GM12878 (cell line): ENCODE measurements around the gene SMAD9. TPM values are rescaled to one million over a fixed set of nuclear protein-coding genes. Genes with fewer than 3 reads are reported as not detected.

Experiments used
- ATAC-seq: fragments of 200-7000 bp; cut with Tn5 transposase; 3 replicates; pipeline ENCODE4 v1.9.1; 2020; ENCODE audit warnings: mild to moderate bottlenecking, moderate library complexity
- BruUV-seq: library from RNA; stranded (reverse); fragments of 400-500 nt; replicated peaks from 2 replicates; lab custom pipeline; 2021; lab: Mats Ljungman, UMichigan
- CTCF ChIA-PET: fragments of 300-600 bp; sonication (Branson Sonifier 250); formaldehyde crosslinking; extraction: SDS; loops from one replicate; lab custom pipeline; 2021; ENCODE audit warnings: inconsistent platforms; lab: Yijun Ruan, JAX
- POLR2A ChIA-PET: fragments of 350-600 bp; formaldehyde crosslinking; extraction: SDS; loops from one replicate; lab custom pipeline; 2021; ENCODE audit warnings: inconsistent platforms; lab: Charles Lee
- RAD21 ChIA-PET: fragments of 300-600 bp; sonication (Branson Sonifier 250); formaldehyde crosslinking; loops from one replicate; lab custom pipeline; 2023; ENCODE audit warnings: antibody characterized with exemption; ENCODE audit not compliant: unreplicated experiment; lab: Charles Lee
- SMC1A ChIA-PET: fragments of 300-600 bp; sonication (Branson Sonifier 250); formaldehyde crosslinking; loops from one replicate; lab custom pipeline; 2023; ENCODE audit not compliant: unreplicated experiment, uncharacterized antibody; lab: Charles Lee
- DNase-seq: peaks from one replicate; pipeline ENCODE4 v3.0.0-alpha.2; 2011; ENCODE audit warnings: low read depth, low spot score
- FAIRE-seq: peaks from 3 replicates; lab custom pipeline; 2011; peaks lifted over from hg19 to GRCh38; lab: Jason Lieb, UNC
- H2AFZ ChIP-seq: 2 replicates; pipeline ENCODE4 v1.6.0; 2011; ENCODE audit warnings: low read depth, low read length, control low read depth; ENCODE audit not compliant: control insufficient read depth
- H3K27ac ChIP-seq: 2 replicates; pipeline ENCODE4 v1.5.1; 2011; ENCODE audit warnings: control low read depth; ENCODE audit not compliant: control insufficient read depth, insufficient read depth
- H3K27me3 ChIP-seq, 2 experiments: replicated peaks in 1 of 2; 2 replicates each; pipeline versions ENCODE4 v1.6.0 to v1.6.1; 2011; ENCODE audit warnings: low read length in 1 of 2; ENCODE audit not compliant: control insufficient read depth in 2 of 2, insufficient read depth in 2 of 2
- H3K36me3 ChIP-seq, 2 experiments: 2 replicates each; pipeline ENCODE4 v1.5.1; 2011; ENCODE audit warnings: low read length in 1 of 2; ENCODE audit not compliant: control insufficient read depth in 2 of 2, insufficient read depth in 2 of 2
- H3K4me1 ChIP-seq: 2 replicates; pipeline ENCODE4 v1.6.1; 2011; ENCODE audit warnings: mild to moderate bottlenecking, low read length, moderate library complexity, mixed read lengths; ENCODE audit not compliant: control insufficient read depth, insufficient read depth
- H3K4me2 ChIP-seq: 2 replicates; pipeline ENCODE4 v1.6.0; 2011; ENCODE audit warnings: control low read depth; ENCODE audit not compliant: control insufficient read depth, insufficient read depth
- H3K4me3 ChIP-seq: fragments of 200-600 bp; sonication (generic); 2 replicates; pipeline ENCODE4 v1.5.1; 2016
- H3K79me2 ChIP-seq: 2 replicates; pipeline ENCODE4 v1.6.0; 2011; ENCODE audit warnings: low read length; ENCODE audit not compliant: control insufficient read depth, insufficient read depth
- H3K9ac ChIP-seq: 2 replicates; pipeline ENCODE4 v1.8.0; 2011; ENCODE audit warnings: low read length, control low read depth, mixed read lengths; ENCODE audit not compliant: control insufficient read depth, insufficient read depth
- H3K9me3 ChIP-seq: replicated peaks from 3 replicates; pipeline ENCODE4 v1.5.1; 2011; ENCODE audit warnings: mild to moderate bottlenecking, low read length; ENCODE audit not compliant: control insufficient read depth, insufficient read depth
- H4K20me1 ChIP-seq: 2 replicates; pipeline ENCODE4 v1.6.0; 2011; ENCODE audit not compliant: control insufficient read depth, insufficient read depth
- ATF3 ChIP-seq: IDR thresholded peaks from 2 replicates; pipeline ENCODE4 v1.6.1; 2011; ENCODE audit warnings: low read depth, mild to moderate bottlenecking, low read length, moderate library complexity, borderline replicate concordance; ENCODE audit errors: extremely low read depth
- BCL11A ChIP-seq: IDR thresholded peaks from 2 replicates; pipeline ENCODE4 v1.6.1; 2011; ENCODE audit warnings: low read depth, low read length
- CUX1 ChIP-seq: IDR thresholded peaks from 2 replicates; pipeline ENCODE4 v1.6.1; 2012; ENCODE audit warnings: improper control_type of control experiment, low read depth, low read length; ENCODE audit not compliant: insufficient replicate concordance
- E2F8 ChIP-seq: fragments of 450-650 bp; IDR thresholded peaks from 2 replicates; pipeline ENCODE4 v1.6.1; 2018; ENCODE audit warnings: mild to moderate bottlenecking, low read depth, moderate library complexity; ENCODE audit not compliant: partially characterized antibody
- ELK1 ChIP-seq: IDR thresholded peaks from 2 replicates; pipeline ENCODE4 v1.6.1; 2012; ENCODE audit warnings: low read depth, low read length, improper control_type of control experiment
- KAT2A ChIP-seq: conservative IDR thresholded peaks from 2 replicates; pipeline ENCODE4 v1.6.1; 2011; ENCODE audit warnings: low read depth, low read length; ENCODE audit not compliant: control insufficient read depth
- KLF5 ChIP-seq: fragments of 450-650 bp; IDR thresholded peaks from 2 replicates; pipeline ENCODE4 v1.6.1; 2014; ENCODE audit warnings: mild to moderate bottlenecking; ENCODE audit not compliant: partially characterized antibody
- NBN ChIP-seq: fragments of 450-650 bp; IDR thresholded peaks from 2 replicates; pipeline ENCODE4 v1.6.1; 2016
- POLR2AphosphoS2 ChIP-seq: IDR thresholded peaks from 2 replicates; pipeline ENCODE4 v1.6.1; 2011; ENCODE audit warnings: low read depth, mild to moderate bottlenecking, low read length, improper control_type of control experiment, moderate library complexity
- SMAD1 ChIP-seq: fragments of 450-650 bp; IDR thresholded peaks from 2 replicates; pipeline ENCODE4 v1.6.1; 2018; ENCODE audit warnings: mild to moderate bottlenecking, low read depth; ENCODE audit not compliant: partially characterized antibody
- SUPT20H ChIP-seq: IDR thresholded peaks from 2 replicates; pipeline ENCODE4 v1.6.1; 2011; ENCODE audit warnings: low read depth, mild to moderate bottlenecking, low read length, moderate library complexity, borderline replicate concordance; ENCODE audit not compliant: control insufficient read depth
- SUZ12 ChIP-seq: fragments of 200-600 bp; sonication (generic); IDR thresholded peaks from one replicate; pipeline ENCODE4 v1.6.1; 2018; ENCODE audit warnings: antibody characterized with exemption, mild to moderate bottlenecking; ENCODE audit not compliant: unreplicated experiment
- ZNF217 ChIP-seq: fragments of 450-650 bp; IDR thresholded peaks from 2 replicates; pipeline ENCODE4 v1.6.1; 2017; ENCODE audit warnings: antibody characterized with exemption, mild to moderate bottlenecking
- WGBS: methylation state at CpG from one replicate; pipeline ENCODE4 v1.1.6; 2016; ENCODE audit warnings: low lambda C conversion rate; ENCODE audit not compliant: insufficient replicate concordance, insufficient coverage; ENCODE audit errors: missing lambda C conversion rate; 5-methylcytosine and 5-hydroxymethylcytosine counted together
- in situ Hi-C: fragments of 300-500 bp; cut with MboI; formaldehyde crosslinking; loops from 9 replicates; pipeline ENCODE4 v1.14.3; 2018; ENCODE audit warnings: mixed read lengths
- intact Hi-C: fragments of 100-400 bp; cut with micrococcal nuclease; formaldehyde crosslinking; loops from one replicate; pipeline ENCODE4 v1.14.2; 2022; ENCODE audit not compliant: unreplicated experiment
- polyA plus RNA-seq, 11 experiments: library from polyadenylated mRNA; depleted of rRNA in 4 of 11; unstranded in 6 of 11; stranded (reverse) in 5 of 11; fragments of >200 nt; fragmentation: Nextera tagmentation in 4 of 11; fragmentation: Illumina TruSeq in 1 of 11; extraction: Ambion mirVana in 4 of 11; extraction: Trizol in 1 of 11; gene quantifications; 1 replicate in 1 of 11; 2 replicates in 10 of 11; pipeline versions ENCODE4 v1.2.1 to v1.2.3, GENCODE V29; 2011 to 2016; ENCODE audit warnings: inconsistent platforms in 2 of 11, missing spikeins in 2 of 11, low read depth in 1 of 11
- total RNA-seq, 4 experiments: library from RNA; depleted of rRNA in 3 of 4; stranded (reverse); fragments of >200 nt in 3 of 4; fragmentation: Illumina TruSeq in 1 of 4; extraction: Trizol in 1 of 4; gene quantifications; 2 replicates each; pipeline versions ENCODE4 v1.2.1 to v1.2.3, GENCODE V29; 2013 to 2021

Gene SMAD9
- total and polyA plus RNA-seq, 10 of the 15 experiments (the other 5 are each of a cell fraction or from before 2014, with no cell fraction given) = 0.22 to 0.69 (median 0.42) TPM; not detected in 6

- SMC1A ChIA-PET = no interaction called here
- DNase-seq (no peak), ATAC-seq (peak; percentile 37; the same call in 2 of the 3 replicates)
- no peaks in the 10 kb centered on the region for H3K79me2 ChIP-seq
- H3K36me3 ChIP-seq = no peaks in the 10 kb centered on the region
- no TSS peak for BruUV-seq
- no peak overlapping the region for H3K4me2 ChIP-seq
- H4K20me1 ChIP-seq = no peaks in the 10 kb centered on the region
- H2AFZ ChIP-seq = no peak overlapping the region
- no peak for TF ChIP-seq BCL11A
- no peak for TF ChIP-seq NBN
- TF ChIP-seq CUX1 = no peak
- TF ChIP-seq ELK1 = no peak
- TF ChIP-seq SMAD1 = no peak
- TF ChIP-seq POLR2AphosphoS2 = no peak
- no peak for TF ChIP-seq KLF5
- TF ChIP-seq SUPT20H = no peak
- TF ChIP-seq ATF3 = no peak
- TF ChIP-seq SUZ12 = no peak
- no peak for TF ChIP-seq KAT2A
- TF ChIP-seq E2F8 = no peak
- no peak for TF ChIP-seq ZNF217
- TF ChIP-seq, all 136 proteins: peak for 0
- FAIRE-seq = no peak
- Histone ChIP-seq H3K9ac (no peak overlapping the region), H3K27me3 (no peaks in the 10 kb centered on the region; a peak in 1 of 4 replicates), H3K9me3 (no peaks in the 10 kb centered on the region), H3K27ac (no peak overlapping the region), H3K4me1 (no peaks in the 10 kb centered on the region), H3K4me3 (no peak overlapping the region)
- in situ Hi-C loops = no loop called here
- intact Hi-C loops = no loop called here
- WGBS = 48% methylated on average over 6 of the region's 6 CpGs
- ChIA-PET RAD21 (no interaction called here), POLR2A (no interaction called here), CTCF (interaction anchor here (0.9 kb wide), 1 partner anchor 25 kb away, joined by 4 read pairs; no protein-coding TSS in a partner anchor)
Observed at GRCh38 chr13:36882829-36883390, 37.1 kb downstream of the SMAD9 start.
